ENCODE data around the gene HOXA11.
A peak's percentile ranks its signal among the peaks of the same experiment; 100 is the strongest.

DNA sequence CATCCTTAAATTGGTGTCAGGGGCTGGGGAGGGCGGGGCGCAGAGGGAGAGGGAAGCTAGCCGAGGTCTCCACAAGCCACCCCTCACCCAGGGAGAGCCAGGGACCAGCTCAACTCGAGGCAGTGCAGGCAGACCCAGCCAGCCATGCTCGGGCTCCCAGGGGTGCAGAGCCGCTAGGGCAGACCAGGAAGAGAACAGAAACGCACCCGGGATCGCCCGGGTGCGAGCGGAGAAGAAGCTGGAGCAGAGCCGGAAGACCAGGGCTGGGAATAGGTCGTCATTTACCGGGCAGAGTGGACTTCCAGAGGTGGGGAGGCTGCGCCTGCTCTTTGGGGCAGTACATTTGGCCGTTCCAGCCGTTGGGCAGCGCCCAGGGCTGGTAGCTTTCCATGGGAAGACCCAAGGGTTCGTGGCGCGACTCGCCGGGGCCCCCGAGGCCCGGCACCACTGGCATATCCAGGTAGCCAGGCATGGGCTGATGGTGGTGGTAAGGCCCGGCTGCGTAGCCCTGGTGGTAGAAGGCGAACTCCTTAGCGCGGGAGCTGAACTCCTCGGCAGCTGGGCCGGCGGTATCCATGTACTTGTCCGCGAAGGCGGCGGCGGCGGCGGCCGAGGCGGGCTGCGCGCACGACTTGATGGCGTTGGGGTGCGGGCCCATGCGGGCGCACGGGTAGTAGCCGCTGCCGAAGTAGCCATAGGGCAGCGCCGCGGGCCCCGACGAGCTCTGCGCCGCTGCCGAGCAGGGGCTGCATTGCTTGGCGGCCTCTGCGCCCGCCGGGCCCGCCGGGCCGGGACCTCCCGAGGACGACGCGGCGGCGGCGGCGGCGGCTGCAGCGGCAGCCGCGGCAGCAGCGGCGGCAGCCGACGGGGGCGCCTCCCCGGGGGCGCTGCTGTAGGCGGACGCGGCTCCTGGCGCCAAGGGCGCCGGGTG lies 14.1 kb upstream of the HOXA11 start:
- peak; percentile 96 for TF ChIP-seq EZH2 (IDR thresholded peaks at IDR 0.05; ENCODE audit: borderline replicate concordance, insufficient read depth, low read length, poor library complexity, severe bottlenecking)
- TF ChIP-seq, protein P1, sequence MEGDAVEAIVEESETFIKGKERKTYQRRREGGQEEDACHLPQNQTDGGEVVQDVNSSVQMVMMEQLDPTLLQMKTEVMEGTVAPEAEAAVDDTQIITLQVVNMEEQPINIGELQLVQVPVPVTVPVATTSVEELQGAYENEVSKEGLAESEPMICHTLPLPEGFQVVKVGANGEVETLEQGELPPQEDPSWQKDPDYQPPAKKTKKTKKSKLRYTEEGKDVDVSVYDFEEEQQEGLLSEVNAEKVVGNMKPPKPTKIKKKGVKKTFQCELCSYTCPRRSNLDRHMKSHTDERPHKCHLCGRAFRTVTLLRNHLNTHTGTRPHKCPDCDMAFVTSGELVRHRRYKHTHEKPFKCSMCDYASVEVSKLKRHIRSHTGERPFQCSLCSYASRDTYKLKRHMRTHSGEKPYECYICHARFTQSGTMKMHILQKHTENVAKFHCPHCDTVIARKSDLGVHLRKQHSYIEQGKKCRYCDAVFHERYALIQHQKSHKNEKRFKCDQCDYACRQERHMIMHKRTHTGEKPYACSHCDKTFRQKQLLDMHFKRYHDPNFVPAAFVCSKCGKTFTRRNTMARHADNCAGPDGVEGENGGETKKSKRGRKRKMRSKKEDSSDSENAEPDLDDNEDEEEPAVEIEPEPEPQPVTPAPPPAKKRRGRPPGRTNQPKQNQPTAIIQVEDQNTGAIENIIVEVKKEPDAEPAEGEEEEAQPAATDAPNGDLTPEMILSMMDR (IDR thresholded peaks at IDR 0.05; ENCODE audit: poor library complexity, severe bottlenecking), result no peak
- no peak for TF ChIP-seq EP300 (conservative IDR thresholded peaks at IDR 0.05; ENCODE audit: poor library complexity, severe bottlenecking)
- TF ChIP-seq RAD21 (conservative IDR thresholded peaks at IDR 0.05), result no peak
- no peak for TF ChIP-seq TAF1 (IDR thresholded peaks at IDR 0.05; ENCODE audit: low read depth)
- TF ChIP-seq POLR2AphosphoS5 (IDR thresholded peaks at IDR 0.05), result no peak
